HepG2 (cell line): ENCODE measurements around the gene CNOT10. TPM values are rescaled to one million over a fixed set of nuclear protein-coding genes. Genes with fewer than 3 reads are reported as not detected.
A peak's percentile ranks its signal among the peaks of the same experiment; 100 is the strongest.

ENCODE experiments used
- DNMT3B ChIP-seq: conservative IDR thresholded peaks from 2 replicates; pipeline ENCODE4 v1.6.1; 2016; ENCODE audit warnings: missing biosample characterization, control low read depth
- GABPA ChIP-seq, 2 experiments: IDR thresholded peaks; 2 replicates each; pipeline ENCODE4 v1.6.1; 2011 to 2016; ENCODE audit warnings: low read depth in 2 of 2, low read length in 1 of 2, missing biosample characterization in 1 of 2, missing genetic modification characterization in 1 of 2
- GLMP ChIP-seq: sonication (generic); formaldehyde crosslinking; IDR thresholded peaks from 2 replicates; pipeline ENCODE4 v1.9.0; 2021; ENCODE audit warnings: missing genetic modification reagents, mild to moderate bottlenecking, borderline replicate concordance
- HNF4A ChIP-seq: sonication (generic); formaldehyde crosslinking; IDR thresholded peaks from 2 replicates; pipeline ENCODE4 v1.4.0; 2020; ENCODE audit warnings: missing genetic modification reagents
- ISX ChIP-seq: sonication (generic); formaldehyde crosslinking; conservative IDR thresholded peaks from 2 replicates; pipeline ENCODE4 v1.5.0; 2020; ENCODE audit warnings: missing genetic modification reagents
- NFE2L2 ChIP-seq: fragments of 150-350 bp; IDR thresholded peaks from 2 replicates; pipeline ENCODE4 v1.6.1; 2014; ENCODE audit warnings: low read length
- PLRG1 ChIP-seq: fragments of 450-650 bp; conservative IDR thresholded peaks from 2 replicates; pipeline ENCODE4 v1.6.1; 2016
- REPIN1 ChIP-seq: sonication (generic); formaldehyde crosslinking; IDR thresholded peaks from 2 replicates; pipeline ENCODE4 v1.8.0; 2022; ENCODE audit warnings: missing genetic modification reagents, low read depth, mild to moderate bottlenecking, borderline replicate concordance
- SCMH1 ChIP-seq: sonication (generic); formaldehyde crosslinking; IDR thresholded peaks from 2 replicates; pipeline ENCODE4 v1.9.0; 2021; ENCODE audit warnings: missing genetic modification reagents, mild to moderate bottlenecking, borderline replicate concordance
- TFDP1 ChIP-seq: IDR thresholded peaks from 2 replicates; pipeline ENCODE4 v1.6.1; 2016; ENCODE audit warnings: missing compliant biosample characterization, missing genetic modification reagents, borderline replicate concordance
- ZBTB25 ChIP-seq: IDR thresholded peaks from 2 replicates; pipeline ENCODE4 v1.6.1; 2018; ENCODE audit warnings: missing genetic modification reagents
- ZNF142 ChIP-seq: sonication (generic); formaldehyde crosslinking; IDR thresholded peaks from 2 replicates; pipeline ENCODE4 v1.4.0; 2020; ENCODE audit warnings: missing genetic modification reagents
- ZNF256 ChIP-seq: sonication (generic); formaldehyde crosslinking; conservative IDR thresholded peaks from 2 replicates; pipeline ENCODE4 v1.4.0; 2020; ENCODE audit warnings: missing genetic modification reagents
- ZNF280D ChIP-seq: sonication (generic); formaldehyde crosslinking; IDR thresholded peaks from 2 replicates; pipeline ENCODE4 v1.5.1; 2020; ENCODE audit warnings: mild to moderate bottlenecking, missing genetic modification reagents
- ZNF501 ChIP-seq: sonication (generic); formaldehyde crosslinking; IDR thresholded peaks from 2 replicates; pipeline ENCODE4 v1.5.1; 2020; ENCODE audit warnings: mild to moderate bottlenecking, moderate library complexity, missing genetic modification reagents
- ZZZ3 ChIP-seq: sonication (generic); formaldehyde crosslinking; IDR thresholded peaks from 2 replicates; pipeline ENCODE4 v1.4.0; 2020; ENCODE audit warnings: missing genetic modification reagents, mild to moderate bottlenecking, borderline replicate concordance
- polyA plus RNA-seq, 8 experiments: library from polyadenylated mRNA; depleted of rRNA in 3 of 8; stranded (reverse) in 7 of 8; unstranded in 1 of 8; fragments of >200 nt; fragmentation: Illumina TruSeq in 4 of 8; extraction: Trizol in 4 of 8; gene quantifications; 2 replicates each; pipeline versions ENCODE4 v1.2.1 to v1.2.3, GENCODE V29; 2011 to 2016; ENCODE audit warnings: low read depth in 4 of 8, missing spikeins in 1 of 8, mixed read lengths in 1 of 8; ENCODE audit not compliant: insufficient read depth in 1 of 8
- total RNA-seq, 5 experiments: library from RNA; depleted of rRNA; stranded (reverse); fragments of >200 nt; fragmentation: Illumina TruSeq; extraction: Trizol; gene quantifications; 2 replicates each; pipeline ENCODE4 v1.2.3, GENCODE V29; 2016; ENCODE audit warnings: low read depth in 1 of 5

CNOT10 gene
- total and polyA plus RNA-seq, 2 of the 13 experiments (the other 11 are each of a cell fraction or from before 2014, with no cell fraction given) = 21.2 to 34.1 TPM

- no peak for TF ChIP-seq DNMT3B
- no peak for TF ChIP-seq ZNF256
- TF ChIP-seq PLRG1 = no peak
- peak; percentile 26; the same call in 1 of the 2 replicates for TF ChIP-seq ZNF501 (CRISPR knock-in tag)
- TF ChIP-seq ZZZ3 = no peak
- TF ChIP-seq HNF4A (CRISPR knock-in tag) = peak; percentile 43
- TF ChIP-seq ZNF280D = no peak
- TF ChIP-seq SCMH1 (CRISPR knock-in tag) = no peak
- no peak for TF ChIP-seq ZNF142
- TF ChIP-seq ZBTB25 (CRISPR knock-in tag) = 0 out of 2 replicates have a peak, but pooled peaks have one; percentile 22
- no peak; the same call in 1 of the 2 replicates for TF ChIP-seq REPIN1 (CRISPR knock-in tag)
- TF ChIP-seq ISX (CRISPR knock-in tag) = no peak
- TF ChIP-seq TFDP1 (CRISPR knock-in tag) = 0 out of 2 replicates have a peak, but pooled peaks have one; percentile 6
- no peak for TF ChIP-seq GLMP (CRISPR knock-in tag)
- TF ChIP-seq GABPA (IDR thresholded peaks at IDR 0.05; ENCODE audit: low read depth, low read length) = no peak
- TF ChIP-seq GABPA (CRISPR knock-in tag; IDR thresholded peaks at IDR 0.05; ENCODE audit: low read depth) = no peak
- no peak for TF ChIP-seq NFE2L2
Measured at GRCh38 chr3:32780071-32780734, 95.2 kb downstream of the CNOT10 start (continued).
